AG08396 (cell line): ENCODE measurements around the gene LIPN.

ENCODE experiments used
- DNase-seq: peaks from one replicate; pipeline ENCODE4 v3.0.0; 2012; ENCODE audit warnings: low spot score, mixed read lengths

The LIPN gene

GRCh38 chr10:88827671-88828070, 67.9 kb downstream of the LIPN start:
- no peak for DNase-seq

- DNase-seq, result no peak
Measured at GRCh38 chr10:88828310-88828709, 68.5 kb downstream of the LIPN start.
